Activated CD8-positive, alpha-beta memory T cell treated with anti-CD3 and anti-CD28 coated beads, Interleukin-2, amount 50 U/mL, for 24 hours (primary cell): Measurements from ENCODE around the gene STAM2.
"Not testable (repeated sequence)": the region's sequence is repeated elsewhere in the genome, so short reads cannot be mapped to it uniquely, and the experiment has no call there.

ENCODE experiments used
- DNase-seq: peaks from one replicate; pipeline ENCODE4 v3.0.0-alpha.2; 2020; ENCODE audit errors: extremely low read depth

Gene STAM2

DNA sequence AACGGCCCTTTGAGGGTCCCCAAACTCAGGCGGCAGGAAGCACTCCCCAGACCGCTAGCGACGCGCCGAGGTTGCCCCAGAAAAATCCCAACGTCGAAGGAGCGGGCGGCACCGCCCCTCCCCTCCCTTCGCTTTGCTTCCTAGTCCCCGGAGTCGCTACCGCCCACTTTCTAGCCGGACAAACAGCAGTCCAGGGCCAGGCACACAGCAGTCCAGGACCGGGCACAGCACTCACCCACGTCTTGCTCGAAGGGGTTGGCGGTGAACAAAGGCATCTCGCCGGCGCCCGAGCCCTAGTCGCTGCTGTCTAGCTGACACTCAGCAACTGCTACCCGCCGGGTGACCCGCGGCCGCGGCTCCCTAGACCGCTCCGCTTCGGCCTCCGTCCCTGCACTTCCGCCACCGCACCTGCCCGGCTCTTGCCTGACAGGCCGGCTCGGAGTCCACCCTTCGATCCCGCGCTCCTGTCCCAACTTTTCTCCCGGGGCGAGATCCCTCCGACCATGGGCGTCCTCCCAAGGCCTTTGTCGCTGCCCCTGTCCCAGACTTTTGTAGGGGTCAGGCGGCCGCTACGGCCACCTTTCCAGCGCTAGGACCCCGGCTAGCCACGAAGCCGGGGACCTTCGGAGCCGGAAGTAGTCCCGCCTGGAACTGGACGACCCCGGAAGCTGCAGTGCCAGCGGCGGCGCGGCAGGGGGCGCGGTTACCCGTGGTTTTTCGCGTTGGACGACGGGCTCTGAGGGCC, at the start of gene STAM2:
Gene STAM2, minus strand, starts transcription at position 396 of the 745 bp plus-strand sequence. Its CDS starts 121 bp downstream, at position 275.
- DNase-seq, result peak; percentile 82

DNA sequence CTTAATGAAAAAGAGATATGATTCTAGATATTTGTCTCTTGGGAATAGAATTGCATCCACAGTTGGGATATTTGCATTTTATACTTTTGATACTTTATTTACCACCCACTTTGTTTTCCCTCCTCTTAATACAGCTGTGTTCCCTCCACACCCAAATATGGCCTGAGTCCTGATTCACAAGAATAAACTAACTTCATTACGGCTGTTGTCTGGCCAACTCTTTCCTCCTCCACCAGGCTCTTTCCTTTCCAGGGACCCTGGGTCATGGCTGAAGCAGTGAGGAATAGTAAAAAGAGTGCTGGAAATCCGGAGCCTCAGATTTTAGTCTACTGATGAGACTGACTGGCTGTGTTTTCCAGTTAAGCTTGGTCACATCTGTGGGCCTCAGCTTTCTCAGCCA, 48.4 kb upstream of the STAM2 start:
- DNase-seq, result no peak

DNA sequence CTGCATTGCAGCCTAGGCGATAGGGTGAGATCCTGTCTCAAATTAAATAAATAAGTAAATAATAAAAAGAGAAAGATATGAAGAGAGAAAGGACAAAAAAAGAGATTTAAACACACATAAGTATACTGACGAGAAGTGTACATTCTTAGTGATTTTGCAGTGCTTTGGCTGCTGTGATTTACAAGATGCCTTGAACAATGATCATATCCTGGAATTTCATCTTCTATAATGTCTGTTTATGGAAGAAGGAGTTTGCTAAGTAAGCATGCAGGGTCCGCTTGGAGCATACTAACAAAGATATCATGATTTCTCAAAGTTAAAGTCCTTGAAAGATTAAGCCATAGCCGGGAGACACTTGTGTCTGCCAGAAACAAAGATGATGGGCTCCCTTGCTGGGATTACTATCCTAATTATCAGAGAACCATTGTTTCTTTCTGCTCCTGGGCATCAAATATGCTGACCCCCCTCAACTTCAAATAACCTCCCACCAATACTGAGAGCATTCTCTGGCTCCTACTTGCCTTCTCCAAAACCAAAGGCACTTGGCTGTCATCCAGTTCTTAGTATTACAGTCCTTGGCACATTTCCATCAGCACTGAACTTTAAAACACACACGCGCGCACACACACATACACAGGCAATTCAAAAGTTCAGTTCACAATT, 47.5 kb upstream of the STAM2 start:
- no peak for DNase-seq

DNA sequence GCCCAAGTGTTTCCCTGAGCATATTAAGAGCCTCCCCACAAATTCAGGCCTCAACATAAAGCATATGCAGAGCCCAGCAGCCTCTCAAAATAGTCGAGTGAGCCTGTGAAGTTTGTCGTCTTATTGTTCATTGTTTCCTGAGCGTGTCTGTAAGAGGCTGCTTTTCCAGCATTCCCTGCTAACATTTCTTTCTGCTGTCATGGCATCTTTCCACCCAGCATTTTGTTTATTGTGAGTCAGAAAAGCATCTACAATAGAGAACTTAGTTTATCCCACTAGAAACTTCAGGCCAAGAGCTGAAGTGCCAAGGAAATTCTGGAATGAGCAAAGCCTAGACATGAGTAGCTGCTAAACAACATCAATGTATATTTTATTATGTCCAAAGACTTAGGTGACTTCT, 46.3 kb upstream of the STAM2 start:
- DNase-seq, result no peak

DNA sequence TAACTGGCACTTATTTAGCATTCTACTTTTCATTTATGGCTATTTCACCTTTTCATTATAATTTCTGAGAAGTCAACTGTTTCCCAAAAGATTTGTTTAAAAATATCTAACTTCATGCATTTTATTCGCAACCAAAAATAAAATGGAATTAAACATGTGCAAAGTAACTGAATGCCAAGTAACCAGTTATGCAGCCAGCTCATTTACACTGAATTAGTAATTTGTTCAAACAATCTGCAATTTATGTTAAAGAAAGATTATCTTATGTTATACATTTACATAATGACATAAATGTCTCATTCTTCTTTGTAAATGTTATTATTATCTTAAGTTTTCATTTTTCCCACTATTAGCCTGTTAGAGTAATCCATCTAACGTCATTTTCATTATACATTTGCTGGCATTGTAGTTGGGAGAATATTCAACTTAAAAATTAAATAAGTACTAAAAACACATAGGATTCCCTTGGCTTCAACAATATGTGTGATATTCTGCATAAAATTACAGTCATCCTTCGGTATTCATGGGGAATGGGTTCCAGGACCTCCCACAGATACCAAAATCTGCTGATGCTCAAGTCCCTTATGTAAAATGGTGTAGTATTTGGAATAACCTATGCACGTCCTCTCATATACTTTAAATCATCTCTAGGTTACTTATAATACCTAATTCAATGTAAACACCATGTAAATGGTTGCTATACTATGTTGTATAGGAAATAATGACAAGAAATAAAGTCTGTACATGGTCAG, 43.7 kb upstream of the STAM2 start:
- DNase-seq, result no peak

DNA sequence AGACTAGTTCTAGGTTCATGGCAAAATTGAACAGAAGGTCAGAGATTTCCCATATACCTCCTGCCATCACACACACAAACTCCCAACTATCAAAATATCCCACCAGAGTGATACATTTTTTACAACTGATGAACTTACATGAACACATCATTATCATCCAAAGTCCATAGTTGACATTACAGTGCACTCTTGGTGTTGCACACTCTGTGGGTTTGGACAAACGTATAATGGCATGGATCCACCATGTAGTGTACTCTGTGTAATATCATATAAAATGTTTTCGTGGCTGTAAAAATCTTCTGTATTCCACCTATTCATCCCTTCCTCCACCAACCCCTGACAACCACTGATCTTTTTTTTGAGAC, 25.9 kb upstream of the STAM2 start:
- no peak for DNase-seq

DNA sequence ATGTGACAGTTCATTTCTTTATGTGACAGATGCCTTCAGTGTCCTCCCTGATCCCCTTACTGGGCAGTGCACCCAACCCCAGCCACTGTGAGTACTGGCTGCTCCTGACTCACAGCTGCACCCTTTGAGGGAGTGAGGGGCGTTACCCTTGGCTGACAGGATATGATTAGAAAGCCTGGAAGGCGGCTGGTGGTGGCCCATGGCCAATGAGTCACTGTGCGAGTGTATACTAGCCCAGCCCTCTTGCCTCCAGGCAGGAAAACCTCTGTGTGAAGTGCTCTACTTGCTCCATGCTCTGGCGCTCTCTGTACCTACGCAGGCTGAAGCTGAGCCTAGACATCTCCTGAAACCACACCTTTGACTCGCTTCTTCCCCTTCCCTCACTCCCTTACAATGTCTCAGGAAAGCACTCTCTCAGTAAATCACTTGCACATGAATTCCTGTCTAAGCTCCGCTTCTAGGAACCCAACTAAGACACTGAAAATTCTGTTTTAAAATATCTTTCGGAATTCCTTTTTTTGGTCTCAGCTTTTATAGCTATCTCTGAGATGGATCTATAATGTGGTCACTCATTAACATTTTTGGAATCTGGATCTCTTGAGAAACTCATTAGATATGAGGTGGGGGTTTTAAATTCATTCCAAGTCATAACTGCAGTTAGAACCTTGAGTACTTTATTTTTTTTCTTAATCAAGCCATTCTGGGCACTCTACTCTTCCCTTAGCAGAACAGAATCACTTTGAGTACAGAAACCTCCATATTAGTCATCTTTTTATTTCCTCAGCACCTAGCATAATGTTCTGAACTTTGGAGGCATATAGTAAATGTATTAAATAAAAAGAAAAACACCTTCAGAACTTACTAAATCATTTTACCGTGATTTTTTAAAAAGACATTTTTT, 25.3 kb upstream of the STAM2 start:
- no peak for DNase-seq

DNA sequence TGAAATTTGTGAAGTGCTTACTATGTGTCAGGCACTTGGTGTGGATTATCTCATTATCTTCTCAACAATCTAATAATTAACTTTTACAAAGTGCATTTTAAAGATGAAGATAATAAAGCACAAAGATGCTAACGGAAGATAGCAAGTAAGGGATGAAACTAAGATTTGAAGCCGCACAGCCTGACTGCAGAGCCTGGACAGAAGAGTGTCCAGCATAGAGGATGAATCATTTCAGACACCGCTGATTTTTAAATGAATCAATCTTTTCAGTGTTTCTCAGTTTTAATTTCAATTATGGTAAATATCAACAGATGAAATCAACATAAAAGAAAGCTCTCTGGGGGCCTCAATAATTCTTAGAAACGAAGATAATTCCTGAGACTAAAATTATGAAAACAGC, 24.5 kb upstream of the STAM2 start:
- DNase-seq, result no peak

DNA sequence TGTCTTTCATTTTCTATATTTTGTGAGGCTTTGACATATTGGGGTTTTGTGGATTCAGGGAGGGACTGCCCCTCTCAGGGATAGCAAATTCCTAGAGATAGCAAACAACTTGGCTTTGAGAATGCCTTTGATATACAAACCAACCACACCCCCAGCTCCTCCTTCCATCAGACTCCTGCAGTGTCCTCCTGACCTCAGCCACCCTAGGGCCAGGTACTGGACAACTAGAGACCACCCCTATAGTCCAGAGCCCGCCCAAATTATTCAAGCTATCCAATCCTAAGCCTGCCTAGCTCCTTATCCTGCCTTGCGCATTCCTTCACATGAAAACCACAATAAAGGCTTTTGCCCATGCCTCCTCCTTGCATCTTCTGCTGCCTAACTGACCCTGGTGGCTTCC, 22.9 kb upstream of the STAM2 start:
- no peak for DNase-seq

DNA sequence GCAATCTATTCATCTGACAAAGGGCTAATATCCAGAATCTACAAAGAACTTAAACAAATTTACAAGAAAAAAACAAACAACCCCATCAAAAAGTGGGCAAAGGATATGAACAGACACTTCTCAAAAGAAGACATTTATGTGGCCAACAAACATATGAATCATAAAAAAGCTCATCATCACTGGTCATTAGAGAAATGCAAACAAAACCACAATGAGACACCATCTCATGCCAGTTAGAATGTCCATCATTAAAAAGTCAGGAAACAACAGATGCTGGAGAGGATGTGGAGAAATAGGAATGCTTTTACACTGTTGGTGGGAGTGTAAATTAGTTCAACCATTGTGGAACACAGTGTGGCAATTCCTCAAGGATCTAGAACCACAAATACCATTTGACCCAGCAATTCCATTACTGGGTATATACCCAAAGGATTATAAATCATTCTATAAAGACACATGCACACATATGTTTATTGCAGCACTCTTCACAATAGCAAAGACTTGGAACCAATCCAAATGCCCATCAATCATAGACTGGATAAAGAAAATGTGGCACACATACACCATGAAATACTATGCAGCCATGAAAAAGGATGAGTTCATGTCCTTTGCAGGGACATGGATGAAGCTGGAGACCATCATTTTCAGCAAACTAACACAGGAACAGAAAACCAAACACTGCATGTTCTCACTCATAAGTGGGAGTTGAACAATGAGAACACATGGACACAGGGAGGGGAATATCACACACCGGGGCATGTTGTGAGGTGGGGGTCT, 22.1 kb upstream of the STAM2 start:
- DNase-seq, result not testable (repeated sequence)

DNA sequence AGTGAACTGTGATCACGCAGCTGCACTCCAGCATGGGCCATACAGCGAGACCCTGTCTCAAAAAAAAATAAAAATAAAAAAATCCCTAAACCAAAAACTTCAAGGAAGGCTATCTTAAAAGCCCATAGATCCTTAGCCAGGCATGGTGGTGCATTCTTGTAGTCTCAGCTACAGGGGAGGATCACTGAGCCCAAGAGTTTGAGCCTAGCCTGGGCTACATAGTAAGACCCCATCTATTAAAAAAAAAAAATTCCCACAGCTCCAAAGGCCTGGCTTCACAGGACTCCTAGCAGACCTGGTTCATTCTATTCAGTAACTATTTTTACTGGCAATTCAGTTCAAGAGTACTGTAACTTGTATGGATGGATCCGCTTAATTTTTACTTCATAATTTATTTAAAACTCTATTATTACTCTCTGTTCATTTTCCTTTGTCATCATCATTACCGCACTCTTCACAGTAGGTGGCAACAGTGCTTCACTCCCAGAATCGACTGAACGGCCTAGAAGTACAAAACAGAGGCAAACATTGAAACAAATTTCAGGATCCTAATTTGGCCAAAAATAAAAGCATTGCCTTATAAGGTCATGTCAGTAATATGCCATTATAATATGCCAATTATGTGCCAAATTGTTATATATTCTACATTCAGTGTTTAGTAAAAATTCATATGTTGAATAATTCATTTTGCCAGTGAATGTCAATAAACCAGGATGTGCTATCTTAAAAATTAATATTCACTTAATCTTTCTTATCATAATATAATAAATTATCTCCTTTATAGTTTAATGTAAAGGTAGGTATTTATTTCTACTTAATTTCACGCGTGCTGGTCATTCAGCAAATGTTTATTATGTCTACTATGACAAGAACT, 14.3 kb upstream of the STAM2 start:
- DNase-seq, result no peak

DNA sequence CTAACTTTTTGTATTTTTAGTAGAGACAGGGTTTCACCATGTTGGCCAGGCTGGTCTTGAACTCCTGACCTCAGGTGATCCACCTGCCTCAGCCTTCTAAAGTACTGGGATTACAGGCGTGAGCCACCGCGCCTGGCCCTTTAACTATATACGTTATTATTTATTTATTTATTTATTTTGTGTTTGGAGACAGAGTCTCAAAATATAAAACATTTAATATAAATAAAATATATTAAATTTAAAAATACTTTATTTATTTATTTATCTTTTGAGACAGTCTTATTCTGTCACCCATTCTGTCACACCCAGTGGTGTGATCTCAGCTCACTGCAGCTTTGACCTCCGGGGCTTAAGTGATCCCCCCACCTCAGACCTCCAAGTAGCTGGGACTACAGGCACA, 11.2 kb upstream of the STAM2 start:
- DNase-seq, result not testable (repeated sequence)

DNA sequence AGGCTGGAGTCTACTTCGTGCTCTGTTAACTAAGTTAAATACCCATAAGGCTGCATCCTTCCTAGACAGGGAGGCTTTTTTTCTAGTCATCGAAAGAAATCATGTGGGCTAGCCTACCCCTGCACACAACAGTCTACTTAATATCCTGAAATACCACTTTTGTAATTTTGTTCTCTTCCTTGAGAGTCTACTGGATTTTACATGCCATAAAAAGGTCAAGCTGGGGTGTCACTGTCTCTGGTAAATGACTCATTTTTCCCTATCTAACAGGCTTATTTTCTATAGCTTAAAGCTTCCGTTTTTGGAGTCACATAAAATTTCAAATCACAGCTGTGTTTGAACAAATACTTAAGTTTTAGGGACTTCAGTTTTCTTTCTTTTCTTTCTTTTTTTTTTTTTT, 10.7 kb upstream of the STAM2 start:
- no peak for DNase-seq

DNA sequence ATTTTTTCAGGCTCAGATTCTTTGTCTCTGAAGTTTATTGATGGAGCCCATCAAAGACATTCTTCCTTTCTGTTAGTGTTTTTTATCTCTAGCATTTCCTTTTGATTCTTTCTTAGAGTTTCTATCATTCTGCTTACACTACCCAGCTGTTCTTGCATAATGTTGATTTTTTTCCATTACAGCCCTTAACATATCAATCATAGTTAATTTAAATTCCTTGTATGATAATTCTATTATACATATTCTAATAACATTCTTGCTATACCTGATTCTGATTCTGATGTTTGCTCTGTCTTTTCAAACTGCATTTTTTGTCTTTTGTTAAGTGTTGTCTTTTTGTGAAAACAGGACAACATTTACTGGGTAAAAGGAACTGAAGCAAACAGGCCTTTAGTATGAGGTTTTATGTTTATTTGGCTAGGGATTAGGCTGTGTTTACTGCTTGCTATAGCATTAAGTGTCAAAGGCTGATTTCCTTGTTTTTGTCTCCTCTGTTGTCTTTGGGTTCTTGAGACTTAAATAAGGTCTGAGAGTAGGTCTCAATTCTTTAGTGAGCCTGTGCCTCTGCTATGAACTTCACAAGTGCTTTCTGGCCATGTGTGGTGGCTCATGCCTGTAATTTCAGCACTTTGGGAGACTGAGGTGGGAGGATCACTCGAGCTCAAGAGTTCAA, 8.0 kb upstream of the STAM2 start:
- DNase-seq, result no peak

DNA sequence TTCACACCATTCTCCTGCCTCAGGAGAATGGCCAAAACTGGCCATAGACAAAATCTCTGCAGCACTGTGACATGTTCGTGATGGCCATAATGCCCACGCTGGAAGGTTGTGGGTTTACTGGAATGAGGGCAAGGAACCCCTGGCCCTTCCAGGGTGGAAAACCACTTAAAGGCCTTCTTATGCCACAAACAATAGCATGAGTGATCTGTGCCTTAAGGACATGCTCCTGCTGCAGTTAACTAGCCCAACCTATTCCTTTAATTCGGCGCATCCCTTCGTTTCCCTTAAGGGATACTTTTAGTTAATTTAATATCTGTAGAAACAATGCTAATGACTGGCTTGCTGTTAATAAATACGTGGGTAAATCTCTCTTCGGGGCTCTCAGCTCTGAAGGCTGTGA, 2.1 kb upstream of the STAM2 start:
- not testable (repeated sequence) for DNase-seq

DNA sequence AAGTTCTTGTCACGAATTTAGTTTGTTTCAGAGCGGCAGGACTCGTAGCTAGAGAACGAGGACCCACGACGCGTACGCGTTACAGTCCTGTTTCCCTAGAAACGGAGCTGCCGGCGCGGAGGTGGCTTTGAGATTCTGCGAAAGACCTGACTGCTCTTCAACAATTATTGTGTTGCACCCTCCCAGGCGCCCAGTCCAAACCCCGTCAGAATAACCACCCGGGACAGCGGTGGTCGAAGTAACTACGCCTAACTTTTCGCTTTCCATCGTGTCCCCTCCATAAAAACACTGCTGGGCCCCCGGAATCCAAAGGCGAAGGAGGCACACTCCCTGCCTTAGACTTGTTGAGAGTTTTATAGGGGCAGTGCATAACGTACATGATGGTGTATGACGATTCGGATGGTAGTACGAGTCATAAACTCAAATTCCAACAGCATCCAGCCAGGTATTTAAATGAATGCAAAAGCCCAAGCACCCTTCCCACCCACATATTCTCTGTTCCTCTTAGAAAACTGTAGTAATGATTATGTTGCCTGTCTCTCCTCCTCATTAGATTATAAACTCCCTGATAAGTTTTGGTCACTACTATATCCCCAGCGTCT, 651 bp upstream of the STAM2 start:
- DNase-seq, result no peak

DNA sequence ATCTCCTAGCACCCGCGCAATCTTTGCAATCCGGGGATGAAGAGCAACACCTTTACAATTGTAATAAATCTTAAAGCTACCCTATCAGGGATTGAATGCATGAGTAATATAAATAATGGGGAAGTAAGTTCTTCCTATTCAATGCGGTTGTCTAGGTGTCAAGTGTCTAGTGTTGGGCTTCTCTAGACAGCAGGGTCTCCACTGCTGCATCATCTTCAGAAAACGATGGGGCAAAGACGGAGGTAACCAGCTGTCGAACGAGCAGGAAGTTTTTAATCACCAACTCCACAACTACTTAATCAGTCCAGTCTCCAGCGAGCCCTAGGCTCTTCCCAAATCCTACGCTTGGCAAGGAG, 573 bp downstream of the STAM2 start:
- no peak for DNase-seq

DNA sequence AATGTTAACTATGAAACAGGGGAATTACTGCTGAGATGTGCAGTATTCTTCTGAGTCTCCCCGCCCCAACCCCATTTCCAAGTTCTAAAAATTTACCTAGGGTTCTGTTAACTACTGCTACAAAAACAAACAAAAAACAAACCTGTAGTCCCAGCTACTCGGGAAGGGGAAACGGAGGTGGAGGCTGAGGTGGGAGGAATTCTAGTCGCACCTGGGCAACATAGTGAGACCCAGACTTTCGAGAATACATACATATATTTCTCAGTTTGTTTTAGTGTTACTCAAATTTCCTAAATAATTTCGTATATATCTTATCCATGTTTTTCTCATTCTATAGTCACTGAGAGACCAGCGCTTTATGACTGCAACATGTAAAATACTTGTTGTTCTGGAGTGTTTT, 989 bp downstream of the STAM2 start:
- no peak for DNase-seq

DNA sequence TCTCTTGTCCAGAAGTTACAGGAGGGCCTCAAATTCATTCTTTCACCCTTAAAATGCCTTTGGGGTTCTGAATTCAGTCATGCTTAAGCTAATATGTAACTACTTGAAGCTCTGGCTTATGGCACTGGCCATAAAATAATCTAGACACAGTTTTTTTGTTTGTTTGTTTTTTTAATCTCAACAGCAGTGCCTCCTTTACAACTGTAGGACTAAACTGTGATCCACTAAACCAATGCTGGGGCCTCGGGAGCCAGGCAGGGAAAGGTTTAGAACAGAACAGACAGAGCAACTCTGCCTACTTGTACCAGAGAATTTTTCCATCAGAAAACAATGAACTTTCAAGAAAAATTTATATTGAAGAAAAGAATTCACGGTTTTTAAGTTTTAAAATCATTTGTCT, 1.7 kb downstream of the STAM2 start:
- no peak for DNase-seq
